Panc1 (cell line): ENCODE data around the gene ERO1B. TPM values are rescaled to one million over a fixed set of nuclear protein-coding genes. Genes with fewer than 3 reads are reported as not detected.

Experiments
- ATAC-seq: fragments of 200-7000 bp; cut with Tn5 transposase; 2 replicates; pipeline ENCODE4 v1.9.1; 2020; ENCODE audit warnings: mild to moderate bottlenecking, moderate library complexity
- BruUV-seq: library from RNA; stranded (reverse); fragments of 400-500 nt; replicated peaks from 2 replicates; lab custom pipeline; 2021; lab: Mats Ljungman, UMichigan
- CTCF ChIA-PET: fragments of 300-600 bp; sonication (Branson Sonifier 250); formaldehyde crosslinking; loops from one replicate; lab custom pipeline; 2022; ENCODE audit warnings: antibody characterized with exemption; lab: Charles Lee
- POLR2A ChIA-PET: fragments of 300-600 bp; sonication (Branson Sonifier 250); formaldehyde crosslinking; loops from one replicate; lab custom pipeline; 2022; ENCODE audit warnings: antibody characterized with exemption; lab: Charles Lee
- DNase-seq: peaks from one replicate; pipeline ENCODE4 v3.0.0-alpha.2; 2010; ENCODE audit warnings: low read depth, low spot score
- H3K27ac ChIP-seq: 2 replicates; pipeline ENCODE4 v1.5.1; 2011; ENCODE audit warnings: mild to moderate bottlenecking, low read length, inconsistent platforms
- H3K27me3 ChIP-seq: fragments of 200-500 bp; sonication (Bioruptor generic); 2 replicates; pipeline ENCODE4 v1.6.0; 2014; ENCODE audit warnings: low read length, inconsistent platforms; ENCODE audit not compliant: control insufficient read depth, insufficient read depth
- H3K36me3 ChIP-seq: fragments of 200-500 bp; sonication (Bioruptor generic); 2 replicates; pipeline ENCODE4 v1.5.1; 2014; ENCODE audit warnings: inconsistent platforms, mild to moderate bottlenecking, low read length, moderate library complexity; ENCODE audit not compliant: control insufficient read depth, insufficient read depth
- H3K4me1 ChIP-seq: 2 replicates; pipeline ENCODE4 v1.5.1; 2011; ENCODE audit warnings: inconsistent platforms, mild to moderate bottlenecking, low read length, moderate library complexity; ENCODE audit not compliant: control insufficient read depth, insufficient read depth
- H3K4me3 ChIP-seq, 2 experiments: 2 replicates each; pipeline ENCODE4 v1.5.1; 2011 to 2012; ENCODE audit warnings: low read depth in 2 of 2, low read length in 2 of 2, mild to moderate bottlenecking in 2 of 2, inconsistent platforms in 1 of 2, moderate library complexity in 1 of 2
- H3K9me3 ChIP-seq: fragments of 200-500 bp; sonication (Bioruptor generic); 2 replicates; pipeline ENCODE4 v1.5.1; 2014; ENCODE audit warnings: low read depth, mild to moderate bottlenecking, inconsistent platforms, low read length, moderate library complexity; ENCODE audit not compliant: control insufficient read depth, insufficient read depth
- CTCF ChIP-seq: fragments of 450-650 bp; IDR thresholded peaks from 2 replicates; pipeline ENCODE4 v1.5.1; 2017; ENCODE audit warnings: mild to moderate bottlenecking
- POLR2AphosphoS5 ChIP-seq: IDR thresholded peaks from 2 replicates; pipeline ENCODE4 v1.6.1; 2012; ENCODE audit warnings: mild to moderate bottlenecking, low read depth, low read length, moderate library complexity
- REST ChIP-seq, 2 experiments: IDR thresholded peaks; 2 replicates each; pipeline ENCODE4 v1.6.1; 2011 to 2012; ENCODE audit warnings: low read depth in 2 of 2, control low read depth in 1 of 2, low read length in 1 of 2, mild to moderate bottlenecking in 1 of 2, moderate library complexity in 1 of 2; ENCODE audit not compliant: insufficient read depth in 1 of 2
- SIN3A ChIP-seq: IDR thresholded peaks from 2 replicates; pipeline ENCODE4 v1.6.1; 2012; ENCODE audit warnings: low read depth, mild to moderate bottlenecking, low read length, moderate library complexity, borderline replicate concordance; ENCODE audit not compliant: insufficient read depth
- TCF7L2 ChIP-seq: IDR thresholded peaks from 2 replicates; pipeline ENCODE4 v1.6.1; 2011; ENCODE audit warnings: mild to moderate bottlenecking, low read depth, low read length, inconsistent platforms
- in situ Hi-C: cut with HindIII; loops from 2 replicates; pipeline ENCODE4 v1.10.0; 2016; ENCODE audit warnings: low sequenced_read_pairs, low pct_unique_long_range_greater_than_20kb
- intact Hi-C: fragments of 100-400 bp; cut with micrococcal nuclease; formaldehyde crosslinking; loops from one replicate; pipeline ENCODE4 v1.10.0; 2022; ENCODE audit not compliant: unreplicated experiment
- total RNA-seq: library from RNA; stranded (reverse); gene quantifications from one replicate; pipeline ENCODE4 v1.2.1, GENCODE V29; 2021; ENCODE audit not compliant: unreplicated experiment

The ERO1B gene
- total RNA-seq, 1 experiment from 2014 or later = 19.9 TPM

GRCh38 chr1:236175642-236176336, 106.0 kb downstream of the ERO1B start:
- POLR2A ChIA-PET = no interaction called here
- Histone ChIP-seq H3K4me1 (no peaks in the 10 kb centered on the region), H3K27ac (no peak overlapping the region), H3K4me3 (no peak overlapping the region), H3K36me3 (no peaks in the 10 kb centered on the region), H3K27me3 (no peaks in the 10 kb centered on the region), H3K9me3 (no peaks in the 10 kb centered on the region)
- CTCF ChIA-PET = interaction anchor here (0.6 kb wide), 1 partner anchor 166 kb away, joined by 7 read pairs; no protein-coding TSS in a partner anchor
- ATAC-seq = no peak
- BruUV-seq = no TSS peak
- in situ Hi-C loops (no loop called here), intact Hi-C loops (no loop called here)
- no peak for DNase-seq
- TF ChIP-seq REST (IDR thresholded peaks at IDR 0.05; ENCODE audit: insufficient read depth in 1 of 2, low read depth in 2 of 2, low read length in 1 of 2) (no peak), TCF7L2 (no peak), CTCF (no peak), SIN3A (no peak), POLR2AphosphoS5 (no peak)

- Histone ChIP-seq H3K27ac (no peak overlapping the region), H3K36me3 (no peaks in the 10 kb centered on the region), H3K4me3 (no peak overlapping the region), H3K27me3 (no peaks in the 10 kb centered on the region), H3K9me3 (no peaks in the 10 kb centered on the region), H3K4me1 (no peaks in the 10 kb centered on the region)
- ChIA-PET POLR2A (no interaction called here), CTCF (no interaction called here)
- BruUV-seq = no TSS peak
- in situ Hi-C loops = no loop called here
- no peak for TF ChIP-seq CTCF
- no peak for TF ChIP-seq REST (IDR thresholded peaks at IDR 0.05; ENCODE audit: insufficient read depth in 1 of 2, low read depth in 2 of 2, low read length in 1 of 2)
- no peak for TF ChIP-seq TCF7L2
- no peak for TF ChIP-seq SIN3A
- TF ChIP-seq POLR2AphosphoS5 = no peak
- DNase-seq = no peak
- intact Hi-C loops = no loop called here
- no peak for ATAC-seq
Observed at GRCh38 chr1:236173174-236173767, 108.5 kb downstream of the ERO1B start.
